ENCODE data around the gene STAB2.

Gene STAB2

DNA sequence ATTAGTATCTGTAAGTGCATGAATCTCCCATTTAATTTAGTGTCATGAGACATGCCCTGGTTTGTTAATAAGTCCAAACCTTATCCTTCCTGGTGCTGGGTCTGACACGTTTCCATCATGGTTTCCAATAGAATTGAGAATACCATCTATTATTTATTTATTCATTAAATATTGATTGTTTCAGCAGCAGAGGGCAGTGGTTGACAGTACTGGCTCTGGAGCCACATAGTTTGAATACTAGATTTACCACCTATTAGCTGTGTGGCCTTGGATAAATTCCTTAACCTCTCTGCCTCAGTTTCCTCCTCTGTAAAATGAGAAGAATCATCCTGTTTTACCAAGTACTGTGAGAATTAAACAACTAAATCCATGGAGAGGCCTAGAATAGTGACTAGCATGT lies 941 bp upstream of the STAB2 start:
- no peak for DNase-seq (ENCODE audit: low read depth in 4 of 4, low spot score in 1 of 4)

GRCh38 chr12:103588680-103589079 lies 1.6 kb downstream of the STAB2 start:
- no peak for DNase-seq (ENCODE audit: low read depth in 4 of 4, low spot score in 1 of 4)

DNA sequence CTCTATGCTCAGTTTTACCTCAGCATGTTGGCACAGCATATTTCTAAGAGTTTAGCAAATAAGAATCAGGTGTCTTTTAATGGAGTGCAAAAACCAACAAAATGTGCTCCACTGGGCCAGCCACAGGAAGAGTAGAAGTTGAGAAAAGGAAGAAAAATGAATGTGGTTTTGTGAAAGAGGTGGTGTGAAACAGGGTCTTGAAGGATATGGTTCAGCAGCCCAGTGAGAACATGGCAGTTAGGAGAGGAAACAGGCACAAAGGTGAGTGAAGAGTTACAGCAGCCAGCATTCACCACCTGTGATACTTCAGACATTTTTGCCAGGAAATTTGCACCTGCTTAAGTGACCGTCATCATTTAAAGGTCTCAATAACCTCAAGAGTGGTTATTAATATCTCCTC lies 2.4 kb downstream of the STAB2 start:
- no peak for DNase-seq (ENCODE audit: low read depth in 4 of 4, low spot score in 1 of 4)

GRCh38 chr12:103590271-103590670 lies 3.2 kb downstream of the STAB2 start:
- no peak for DNase-seq (ENCODE audit: low read depth in 4 of 4, low spot score in 1 of 4)

DNA sequence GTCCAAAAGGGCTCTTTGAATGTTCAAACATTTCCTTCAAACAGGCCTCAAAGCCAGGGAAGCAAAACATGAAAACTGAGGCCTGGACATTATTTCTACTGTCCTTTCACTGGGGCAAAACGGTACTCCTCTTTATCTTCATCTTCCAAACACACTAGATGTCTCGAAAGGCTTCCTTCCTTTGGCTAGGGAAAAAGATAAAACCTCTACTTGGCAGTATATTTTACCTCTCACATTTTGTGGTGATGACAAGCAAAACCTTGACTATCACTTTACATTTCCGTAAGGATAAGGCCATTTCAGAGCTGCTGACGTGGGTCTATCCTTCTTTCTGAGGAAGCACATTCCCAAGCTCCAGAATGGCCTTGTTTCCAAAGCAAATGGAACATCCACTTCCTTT lies 9.9 kb downstream of the STAB2 start:
- no peak for DNase-seq (ENCODE audit: low read depth in 4 of 4, low spot score in 1 of 4)

- no peak for DNase-seq (ENCODE audit: low read depth in 4 of 4, low spot score in 1 of 4)
Measured at GRCh38 chr12:103599274-103599673, 12.2 kb downstream of the STAB2 start.

DNA sequence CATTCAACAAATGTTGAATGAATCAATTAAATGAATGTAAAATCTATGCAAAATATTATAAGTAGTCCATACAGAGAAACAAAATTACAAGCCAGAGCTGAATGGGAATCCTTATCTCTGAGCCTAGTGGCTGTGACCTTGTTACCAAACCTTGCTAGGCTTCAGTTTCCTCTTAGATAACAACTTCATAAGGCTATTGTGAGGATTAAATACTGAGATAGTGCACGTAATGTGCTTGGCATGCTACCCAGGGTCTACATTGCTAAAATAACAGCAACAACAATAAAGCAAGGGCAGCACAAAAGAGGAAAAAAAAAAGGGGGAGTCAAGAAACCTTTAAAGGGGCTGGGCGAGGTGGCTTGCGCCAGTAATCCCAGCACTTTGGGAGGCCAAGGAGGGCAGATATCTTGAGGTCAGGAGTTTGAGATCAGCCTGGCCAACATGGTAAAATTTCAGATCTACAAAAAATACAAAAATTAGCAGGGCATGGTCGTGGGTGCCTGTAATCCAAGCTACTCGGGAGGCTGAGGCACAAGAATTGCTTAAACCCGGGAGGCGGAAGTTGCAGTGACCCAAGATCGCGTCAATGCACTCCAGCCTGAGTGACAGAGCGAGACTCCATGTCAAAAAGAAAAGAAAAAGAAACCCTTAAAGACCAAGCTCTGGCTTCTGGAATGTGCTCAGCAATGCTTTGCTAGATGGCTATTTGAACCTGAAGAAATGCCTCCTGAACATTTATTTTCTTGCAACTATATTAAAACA lies 14.1 kb downstream of the STAB2 start:
- DNase-seq (ENCODE audit: low read depth in 4 of 4, low spot score in 1 of 4), result no peak

DNA sequence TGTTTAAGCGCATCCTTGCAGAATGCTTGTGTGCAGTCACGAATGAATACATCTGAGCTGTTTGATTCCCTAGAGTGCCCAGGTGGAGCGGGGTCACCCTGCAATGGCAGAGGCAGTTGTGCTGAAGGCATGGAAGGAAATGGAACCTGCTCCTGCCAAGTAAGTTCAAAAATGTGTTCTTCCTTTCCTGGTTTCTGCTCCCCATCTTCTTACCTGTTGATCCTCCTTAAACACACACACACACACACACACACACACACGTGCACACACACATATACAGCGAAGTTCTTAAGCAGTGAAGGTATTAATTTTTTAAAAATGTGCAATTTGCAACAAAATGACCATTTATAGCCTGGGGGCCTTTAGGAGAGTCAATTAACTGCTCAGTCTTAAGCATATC lies 33.3 kb downstream of the STAB2 start:
- DNase-seq (ENCODE audit: low read depth in 4 of 4, low spot score in 1 of 4), result no peak

DNA sequence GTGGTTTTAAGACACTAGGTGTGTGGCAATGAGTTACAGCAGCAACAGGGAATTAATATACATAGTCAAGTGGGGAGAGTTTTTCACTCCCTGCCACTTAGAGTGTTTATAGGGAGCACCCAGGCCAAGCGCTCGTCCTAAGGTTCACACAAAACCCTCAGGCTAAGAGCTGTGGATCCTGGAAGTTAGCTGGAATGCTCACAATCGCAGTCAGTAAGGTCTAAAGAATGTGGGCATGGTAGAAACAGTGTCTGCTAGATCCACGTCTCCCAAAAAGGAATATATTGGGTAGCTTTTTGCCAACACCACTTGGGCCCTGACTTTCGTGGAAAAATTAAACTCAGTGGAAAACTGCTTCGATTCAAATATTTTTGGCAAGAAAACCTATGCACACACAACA lies 36.6 kb downstream of the STAB2 start:
- DNase-seq (ENCODE audit: low read depth in 4 of 4, low spot score in 1 of 4), result no peak

- DNase-seq (ENCODE audit: low read depth in 4 of 4, low spot score in 1 of 4), result no peak
Measured at GRCh38 chr12:103626498-103626897, 39.4 kb downstream of the STAB2 start.

GRCh38 chr12:103627189-103627855 lies 40.2 kb downstream of the STAB2 start:
- no peak for DNase-seq (ENCODE audit: low read depth in 4 of 4, low spot score in 1 of 4)

- DNase-seq (ENCODE audit: low read depth in 4 of 4, low spot score in 1 of 4), result peak in 3 of 4 experiments; percentile 1 to 36 (median 10)
Measured at GRCh38 chr12:103632554-103633216, 45.6 kb downstream of the STAB2 start.

DNA sequence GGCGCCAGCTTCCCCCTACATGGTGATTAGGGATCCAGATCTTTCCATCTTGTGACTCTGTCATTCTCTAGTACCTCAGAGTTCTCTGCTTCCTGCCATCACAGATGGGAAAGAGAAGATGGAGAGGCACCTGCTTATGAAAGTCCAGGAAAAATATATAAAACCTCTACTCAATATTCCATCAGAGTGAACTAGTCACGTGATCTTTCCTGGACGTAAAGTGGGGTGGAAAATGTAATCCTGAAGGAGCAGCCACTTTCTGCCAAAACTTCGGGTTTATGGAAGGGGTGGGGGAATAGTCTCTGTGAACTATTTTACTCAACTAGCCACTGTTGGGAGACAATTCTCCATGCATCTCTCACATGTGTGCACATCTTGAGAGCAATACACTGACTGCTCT lies 47.7 kb downstream of the STAB2 start:
- no peak for DNase-seq (ENCODE audit: low read depth in 4 of 4, low spot score in 1 of 4)

DNA sequence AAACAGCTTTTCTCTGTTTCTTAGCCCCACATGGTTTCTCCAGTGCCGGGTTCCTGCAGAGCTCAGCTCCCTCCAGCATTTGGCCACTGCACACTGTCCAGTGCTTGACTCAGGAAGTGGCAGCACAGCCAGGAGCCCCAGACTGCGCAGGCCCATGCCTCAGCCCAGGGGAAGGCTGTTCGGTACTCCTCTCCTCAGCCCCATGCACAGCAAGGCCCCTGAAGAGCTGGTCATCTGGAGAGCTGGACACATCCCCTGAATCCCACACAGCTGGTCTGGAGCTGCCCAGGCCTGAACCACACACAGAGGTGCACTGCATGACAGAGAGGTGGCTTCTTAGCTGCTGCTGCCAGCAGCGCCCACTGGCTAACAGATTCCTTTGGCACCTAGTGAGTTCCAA lies 48.3 kb downstream of the STAB2 start:
- DNase-seq (ENCODE audit: low read depth in 4 of 4, low spot score in 1 of 4), result no peak

DNA sequence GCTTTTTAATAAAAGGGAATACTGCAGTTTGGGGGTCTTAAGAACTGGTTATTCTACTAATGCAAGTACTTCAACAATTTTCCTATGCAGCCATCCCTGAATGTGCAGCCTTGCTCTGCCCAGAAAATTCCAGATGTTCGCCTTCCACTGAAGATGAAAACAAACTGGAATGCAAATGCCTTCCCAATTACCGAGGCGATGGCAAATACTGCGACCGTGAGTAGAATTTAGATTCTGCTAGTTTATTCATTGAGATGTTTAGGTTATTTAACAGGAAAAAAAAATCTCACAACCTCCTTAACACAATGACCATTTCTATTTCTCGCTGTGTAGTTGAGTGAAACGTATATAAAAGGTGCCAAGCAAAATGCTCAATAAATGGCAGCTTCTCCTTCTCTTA lies 49.9 kb downstream of the STAB2 start:
- DNase-seq (ENCODE audit: low read depth in 4 of 4, low spot score in 1 of 4), result no peak

DNA sequence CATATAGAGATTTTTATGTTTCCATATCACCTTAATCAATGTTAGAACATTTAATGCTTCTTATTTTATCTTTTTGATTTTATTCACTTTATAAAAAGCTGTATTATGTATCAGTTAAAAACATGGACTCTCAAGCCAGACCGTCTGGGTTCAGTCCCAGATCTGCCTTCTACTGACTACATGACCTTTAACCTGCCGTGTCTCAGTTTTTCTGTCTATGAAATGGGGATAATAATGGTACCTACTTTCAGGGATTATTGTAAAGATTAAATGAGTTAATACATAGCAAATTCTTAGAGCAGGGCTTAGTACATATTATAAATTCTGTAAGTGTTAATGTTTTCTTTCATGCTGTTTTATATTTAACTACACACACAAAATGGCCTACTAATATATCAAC lies 50.4 kb downstream of the STAB2 start:
- DNase-seq (ENCODE audit: low read depth in 4 of 4, low spot score in 1 of 4), result no peak

DNA sequence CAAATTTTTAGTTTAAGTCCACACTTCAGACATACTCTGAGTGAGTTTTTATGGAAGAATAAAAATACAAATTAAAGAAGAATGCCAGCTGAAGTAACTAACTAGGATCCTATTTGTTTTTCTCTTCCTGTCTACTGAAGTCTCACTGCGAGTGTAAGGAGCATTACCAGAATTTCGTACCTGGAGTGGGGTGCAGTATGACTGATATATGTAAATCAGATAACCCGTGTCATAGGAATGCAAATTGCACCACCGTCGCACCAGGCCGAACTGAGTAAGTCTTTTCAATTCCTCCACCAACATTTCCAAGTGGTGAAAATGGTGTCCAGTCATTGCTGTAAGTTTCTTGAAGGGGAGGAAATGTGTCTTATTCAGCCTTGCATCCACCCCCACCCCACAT lies 52.9 kb downstream of the STAB2 start:
- no peak for DNase-seq (ENCODE audit: low read depth in 4 of 4, low spot score in 1 of 4)

DNA sequence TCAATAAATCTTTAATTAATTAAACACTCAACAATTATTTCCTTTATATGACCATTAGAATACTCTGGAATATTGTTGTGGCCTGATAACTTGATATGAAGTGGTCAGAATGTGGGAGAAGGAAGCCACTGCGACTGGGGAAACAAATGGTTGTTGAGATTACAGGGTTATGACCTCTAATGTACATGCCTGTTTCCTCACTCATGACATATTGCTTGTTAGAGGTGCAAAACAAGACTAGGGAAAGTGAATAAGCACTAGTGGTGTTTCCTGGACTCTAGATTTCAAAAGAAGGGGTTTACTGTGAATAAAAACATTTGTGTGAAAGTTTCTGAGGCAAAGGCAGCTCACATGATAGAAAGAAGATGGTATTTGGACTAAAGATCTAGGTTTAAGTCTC lies 53.3 kb downstream of the STAB2 start:
- no peak for DNase-seq (ENCODE audit: low read depth in 4 of 4, low spot score in 1 of 4)

- no peak for DNase-seq (ENCODE audit: low read depth in 4 of 4, low spot score in 1 of 4)
Measured at GRCh38 chr12:103640831-103641230, 53.8 kb downstream of the STAB2 start.

DNA sequence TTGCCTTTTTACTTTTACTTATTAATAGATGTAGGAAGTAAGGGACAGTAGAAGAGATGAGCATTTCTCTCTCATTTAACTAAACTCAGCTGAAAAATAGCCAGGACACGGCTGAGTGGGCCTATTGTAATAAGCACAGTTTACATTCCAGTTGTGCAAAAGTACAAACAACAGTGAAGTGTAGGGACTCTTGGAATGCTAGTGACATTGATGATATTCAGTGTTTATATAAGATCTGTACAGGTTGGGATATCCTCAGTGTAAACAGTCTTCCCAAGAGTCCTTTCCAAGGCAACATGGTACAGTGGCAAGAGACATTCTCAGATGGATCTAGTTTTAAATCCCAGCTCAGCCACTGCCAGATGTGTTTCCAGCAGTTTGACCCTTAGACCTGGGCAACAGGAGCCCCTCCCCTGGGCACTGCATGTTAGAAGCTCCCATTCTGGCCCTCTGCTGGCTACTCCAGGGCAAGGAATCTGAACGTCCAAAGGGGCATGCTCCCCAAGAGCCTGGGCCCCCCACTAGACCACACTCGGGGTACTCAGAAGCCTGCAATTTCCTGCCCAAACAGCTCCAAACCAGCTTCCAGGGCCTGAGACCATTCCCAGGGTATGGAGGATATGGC lies 55.3 kb downstream of the STAB2 start:
- no peak for DNase-seq (ENCODE audit: low read depth in 4 of 4, low spot score in 1 of 4)

GRCh38 chr12:103645202-103645601 lies 58.1 kb downstream of the STAB2 start:
- DNase-seq (ENCODE audit: low read depth in 4 of 4, low spot score in 1 of 4), result no peak

DNA sequence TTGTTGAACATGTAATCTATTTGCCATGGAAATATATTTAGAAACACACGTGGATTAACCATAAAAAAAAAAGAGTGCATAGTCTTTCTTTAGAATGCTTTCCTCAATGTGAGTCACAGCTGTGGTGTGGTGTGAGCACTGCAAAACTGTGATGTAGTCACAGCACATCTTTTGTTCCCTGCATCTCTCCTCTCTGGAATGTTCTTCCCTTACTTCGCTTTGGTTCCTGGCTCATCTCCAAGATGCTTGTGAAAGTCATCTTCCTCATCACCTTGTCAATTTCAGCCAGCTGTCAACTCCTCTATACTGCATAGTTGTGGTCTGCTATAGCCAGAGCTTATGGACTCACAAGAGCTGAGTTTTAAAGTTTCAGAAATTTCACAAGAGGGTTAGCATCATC lies 60.2 kb downstream of the STAB2 start:
- no peak for DNase-seq (ENCODE audit: low read depth in 4 of 4, low spot score in 1 of 4)

Data from stimulated activated CD4-positive, alpha-beta T cell treated with anti-CD3 and anti-CD28 coated beads, Interleukin-1b, Interleukin-23, amount 100 ng/mL, for 24 hours (primary cell).